Endothelial cell of umbilical vein (primary cell): ENCODE data around the gene NRARP. TPM values are rescaled to one million over a fixed set of nuclear protein-coding genes. Genes with fewer than 3 reads are reported as not detected.

ENCODE experiments used
- BruUV-seq: library from RNA; stranded (reverse); fragments of 400-500 nt; replicated peaks from 2 replicates; lab custom pipeline; 2021; lab: Mats Ljungman, UMichigan
- CTCF ChIA-PET: fragments of 300-600, 350-600 bp; sonication (Branson Sonifier 250); formaldehyde crosslinking; loops from one replicate; lab custom pipeline; 2021; ENCODE audit warnings: antibody characterized with exemption, inconsistent platforms; lab: Charles Lee
- POLR2A ChIA-PET: fragments of 300-600, 350-600 bp; sonication (Branson Sonifier 250); formaldehyde crosslinking; loops from one replicate; lab custom pipeline; 2021; ENCODE audit warnings: antibody characterized with exemption, inconsistent platforms; lab: Charles Lee
- DNase-seq: peaks from one replicate; pipeline ENCODE4 v3.0.0-alpha.2; 2011; ENCODE audit warnings: low read depth, low spot score
- FAIRE-seq: peaks from 2 replicates; lab custom pipeline; 2011; peaks lifted over from hg19 to GRCh38; lab: Jason Lieb, UNC
- H2AFZ ChIP-seq: 2 replicates; pipeline ENCODE4 v1.6.0; 2012; ENCODE audit warnings: low read depth, low read length, control low read depth, inconsistent platforms
- H3K27ac ChIP-seq: 2 replicates; pipeline ENCODE4 v1.5.1; 2011; ENCODE audit warnings: low read depth, mild to moderate bottlenecking, control low read depth, low read length, moderate library complexity; ENCODE audit not compliant: insufficient read depth
- H3K27me3 ChIP-seq, 2 experiments: 2 replicates each; pipeline versions ENCODE4 v1.6.0 to v1.6.1; 2011; ENCODE audit warnings: low read length in 2 of 2, mixed read lengths in 1 of 2; ENCODE audit not compliant: control insufficient read depth in 2 of 2, insufficient read depth in 2 of 2
- H3K36me3 ChIP-seq, 2 experiments: 2 replicates in 1 of 2; 3 replicates in 1 of 2; pipeline ENCODE4 v1.5.1; 2011; ENCODE audit warnings: low read length in 2 of 2, mild to moderate bottlenecking in 1 of 2, moderate library complexity in 1 of 2; ENCODE audit not compliant: control insufficient read depth in 2 of 2, insufficient read depth in 2 of 2; ENCODE audit errors: extremely low read depth in 1 of 2
- H3K4me1 ChIP-seq: 3 replicates; pipeline ENCODE4 v1.5.1; 2011; ENCODE audit warnings: mild to moderate bottlenecking, low read length; ENCODE audit not compliant: control insufficient read depth, insufficient read depth; ENCODE audit errors: extremely low read depth
- H3K4me2 ChIP-seq: 2 replicates; pipeline ENCODE4 v1.6.1; 2011; ENCODE audit warnings: low read length, control low read depth, mixed read lengths; ENCODE audit not compliant: insufficient read depth
- H3K4me3 ChIP-seq, 3 experiments: fragments of 200-600 bp in 1 of 3; sonication (generic), shearing (Covaris generic) in 1 of 3; replicated peaks in 1 of 3; 2 replicates each; pipeline ENCODE4 v1.5.1; 2011 to 2016; ENCODE audit warnings: control low read depth in 3 of 3, low read length in 3 of 3, mild to moderate bottlenecking in 2 of 3, inconsistent platforms in 1 of 3, low read depth in 1 of 3, moderate library complexity in 1 of 3; ENCODE audit not compliant: insufficient read depth in 1 of 3
- H3K79me2 ChIP-seq: 2 replicates; pipeline ENCODE4 v1.6.0; 2012; ENCODE audit warnings: low read length, inconsistent platforms; ENCODE audit not compliant: control insufficient read depth, insufficient read depth
- H3K9ac ChIP-seq: replicated peaks from 2 replicates; pipeline ENCODE3; 2011; ENCODE audit warnings: low read length, control low read depth; ENCODE audit not compliant: insufficient read depth; ENCODE audit errors: extremely low read depth
- H3K9me1 ChIP-seq: replicated peaks from 3 replicates; pipeline ENCODE4 v1.6.0; 2011; ENCODE audit warnings: mild to moderate bottlenecking, low read length; ENCODE audit not compliant: control insufficient read depth, insufficient read depth; ENCODE audit errors: extremely low read depth
- H3K9me3 ChIP-seq: replicated peaks from 2 replicates; pipeline ENCODE4 v1.5.1; 2012; ENCODE audit warnings: low read length, inconsistent platforms; ENCODE audit not compliant: control insufficient read depth, insufficient read depth
- H4K20me1 ChIP-seq: replicated peaks from 2 replicates; pipeline ENCODE3; 2011; ENCODE audit warnings: mild to moderate bottlenecking, low read length; ENCODE audit not compliant: control insufficient read depth, insufficient read depth; ENCODE audit errors: extremely low read depth
- CTCF ChIP-seq, 2 donors: IDR thresholded peaks; 1 replicate in 1 of 2; 2 replicates in 1 of 2; pipeline ENCODE4 v1.5.1; 2011; ENCODE audit warnings: low read length in 2 of 2, mild to moderate bottlenecking in 2 of 2, moderate library complexity in 2 of 2, control low read depth in 1 of 2, inconsistent platforms in 1 of 2, low read depth in 1 of 2; ENCODE audit not compliant: insufficient read depth in 1 of 2; ENCODE audit errors: extremely low read depth in 1 of 2
- EZH2 ChIP-seq: IDR thresholded peaks from 2 replicates; pipeline ENCODE4 v1.6.1; 2012; ENCODE audit warnings: borderline replicate concordance, low read depth, mild to moderate bottlenecking, moderate library complexity, low read length, inconsistent platforms; ENCODE audit not compliant: severe bottlenecking
- FOS ChIP-seq: IDR thresholded peaks from 2 replicates; pipeline ENCODE4 v1.6.1; 2011; ENCODE audit warnings: mild to moderate bottlenecking, low read length, moderate library complexity, borderline replicate concordance; ENCODE audit not compliant: insufficient read depth
- GATA2 ChIP-seq: IDR thresholded peaks from 2 replicates; pipeline ENCODE4 v1.7.0; 2011; ENCODE audit warnings: low read depth, mild to moderate bottlenecking, moderate library complexity, mixed read lengths, low read length; ENCODE audit not compliant: insufficient read length, insufficient read depth
- JUN ChIP-seq: IDR thresholded peaks from 2 replicates; pipeline ENCODE4 v1.6.1; 2011; ENCODE audit warnings: borderline replicate concordance, low read depth; ENCODE audit not compliant: insufficient read length, insufficient read depth
- MAX ChIP-seq: IDR thresholded peaks from 2 replicates; pipeline ENCODE4 v1.6.1; 2011; ENCODE audit not compliant: insufficient read depth, insufficient read length
- MYC ChIP-seq: IDR thresholded peaks from one replicate; pipeline ENCODE4 v1.6.1; 2011; ENCODE audit warnings: mild to moderate bottlenecking, low read depth, low read length
- POLR2A ChIP-seq: IDR thresholded peaks from 2 replicates; pipeline ENCODE4 v1.6.1; 2012; ENCODE audit warnings: low read depth, mild to moderate bottlenecking, control low read depth, low read length
- POLR2AphosphoS5 ChIP-seq: IDR thresholded peaks from 2 replicates; pipeline ENCODE4 v1.6.1; 2012; ENCODE audit warnings: low read depth, mild to moderate bottlenecking, control low read depth, low read length, moderate library complexity; ENCODE audit not compliant: insufficient read depth
- dilution Hi-C: fragments of 300-500 bp; cut with MboI; formaldehyde crosslinking; loops from one replicate; pipeline ENCODE4 v1.15.0; 2019; ENCODE audit warnings: low sequenced_read_pairs; ENCODE audit not compliant: extremely low pct_ligation_motif_present
- intact Hi-C: fragments of 100-400 bp; cut with micrococcal nuclease; formaldehyde crosslinking; loops from one replicate; pipeline ENCODE4 v1.10.0; 2022
- polyA plus RNA-seq, 4 experiments: library from polyadenylated mRNA; depleted of rRNA in 3 of 4; stranded (reverse) in 3 of 4; unstranded in 1 of 4; fragments of >200 nt; gene quantifications; 2 replicates each; pipeline versions ENCODE4 v1.2.1 to v1.2.3, GENCODE V29; 2011 to 2012; ENCODE audit warnings: missing spikeins in 1 of 4
- total RNA-seq: library from RNA; stranded (reverse); gene quantifications from 2 replicates; pipeline ENCODE4 v1.2.3, GENCODE V29; 2021

Gene NRARP
- total and polyA plus RNA-seq, 2 donors (not counting 3 experiments of a cell fraction or from before 2014, with no cell fraction given), result 50.0 to 72.9 TPM

- Histone ChIP-seq H3K4me1 (peaks cover 26% of the 10 kb centered on the region), H3K9me3 (no peaks in the 10 kb centered on the region), H4K20me1 (no peaks in the 10 kb centered on the region), H3K4me2 (no peak overlapping the region), H3K27ac (no peak overlapping the region), H3K79me2 (no peaks in the 10 kb centered on the region), H3K36me3 (no peaks in the 10 kb centered on the region), H3K9ac (no peak overlapping the region), H2AFZ (no peak overlapping the region), H3K9me1 (no peaks in the 10 kb centered on the region), H3K4me3 (no peak overlapping the region), H3K27me3 (no peaks in the 10 kb centered on the region)
- DNase-seq (no peak), FAIRE-seq (no peak)
- TF ChIP-seq JUN, result no peak
- no peak for TF ChIP-seq CTCF (IDR thresholded peaks at IDR 0.05; ENCODE audit: extremely low read depth in 1 of 2, insufficient read depth in 1 of 2, low read depth in 1 of 2, low read length in 2 of 2)
- no peak for TF ChIP-seq EZH2
- TF ChIP-seq POLR2A, result no peak
- TF ChIP-seq FOS, result no peak
- TF ChIP-seq POLR2AphosphoS5, result no peak
- no peak for TF ChIP-seq MAX
- no peak for TF ChIP-seq GATA2
- no peak for TF ChIP-seq MYC
- no TSS peak for BruUV-seq
- POLR2A ChIA-PET, result no interaction called here
- intact Hi-C loops (no loop called here), dilution Hi-C loops (no loop called here)
- CTCF ChIA-PET, result interaction anchor here (0.9 to 1.0 kb wide), 2 partner anchors 22 to 40 kb away, joined by 3 to 4 read pairs; partner anchors contain the start of gene NRARP
Observed at GRCh38 chr9:137342482-137342881, 40.4 kb upstream of the NRARP start.
